ENCODE measurements around the gene PNMA6A. TPM values are rescaled to one million over a fixed set of nuclear protein-coding genes. Genes with fewer than 3 reads are reported as not detected.
"Not testable (repeated sequence)": the region's sequence is repeated elsewhere in the genome, so short reads cannot be mapped to it uniquely, and the experiment has no call there.

PNMA6A gene
- total and polyA plus RNA-seq, 12 donors: 0.51 to 4.5 (median 1.9) TPM

GRCh38 chrX:153074262-153074899, 2.1 kb downstream of the PNMA6A start:
- H3K36me3 ChIP-seq: no peaks in the 10 kb centered on the region
- H3K27me3 ChIP-seq: no peaks in the 10 kb centered on the region
- no peak for TF ChIP-seq CTCF (IDR thresholded peaks at IDR 0.05)
- no peaks in the 10 kb centered on the region for H3K9me3 ChIP-seq
- ATAC-seq (no peak), DNase-seq (no peak)
- no peak overlapping the region for H3K27ac ChIP-seq
- no peak overlapping the region for H3K4me3 ChIP-seq
- intact Hi-C loops (cut with DNase I): no loop called here
- WGBS, 2 donors: 84% methylated on average over 17 of the region's 24 CpGs
- no peaks in the 10 kb centered on the region for H3K4me1 ChIP-seq

GRCh38 chrX:153074935-153075334, 2.7 kb downstream of the PNMA6A start:
- Histone ChIP-seq H3K27ac (no peak overlapping the region), H3K9me3 (no peaks in the 10 kb centered on the region), H3K27me3 (no peaks in the 10 kb centered on the region), H3K4me1 (no peaks in the 10 kb centered on the region), H3K36me3 (no peaks in the 10 kb centered on the region), H3K4me3 (no peak overlapping the region)
- ATAC-seq (no peak), DNase-seq (no peak)
- no peak for TF ChIP-seq CTCF (IDR thresholded peaks at IDR 0.05)
- intact Hi-C loops (cut with DNase I): no loop called here
- 87 to 90% methylated on average over 9 to 11 of the region's 11 CpGs for WGBS, 2 donors

GRCh38 chrX:153075366-153075765, 3.1 kb downstream of the PNMA6A start:
- H3K4me3 ChIP-seq: no peak overlapping the region
- intact Hi-C loops (cut with DNase I): no loop called here
- ATAC-seq (no peak), DNase-seq (no peak)
- no peak for TF ChIP-seq CTCF (IDR thresholded peaks at IDR 0.05)
- no peaks in the 10 kb centered on the region for H3K9me3 ChIP-seq
- H3K27ac ChIP-seq: no peak overlapping the region
- no peaks in the 10 kb centered on the region for H3K4me1 ChIP-seq
- no peaks in the 10 kb centered on the region for H3K27me3 ChIP-seq
- no peaks in the 10 kb centered on the region for H3K36me3 ChIP-seq
- 89 to 93% methylated on average over 5 to 9 of the region's 14 CpGs for whole genome bisulfite sequencing, 2 donors

- H3K9me3 ChIP-seq; DNase-seq; H3K27ac ChIP-seq; H3K27me3 ChIP-seq; H3K36me3 ChIP-seq; H3K4me1 ChIP-seq; intact Hi-C loops (cut with DNase I); H3K4me3 ChIP-seq: not testable (repeated sequence)
- peak in 7 of 8 donors; percentile 35 to 90 (median 73) for ATAC-seq
- WGBS, 2 donors: no CpG with 5 or more reads among the region's 76 CpGs
Measured at GRCh38 chrX:153077437-153078135, 5.3 kb downstream of the PNMA6A start.

- not testable (repeated sequence) for H3K36me3 ChIP-seq, H3K4me3 ChIP-seq, H3K4me1 ChIP-seq, DNase-seq, H3K9me3 ChIP-seq, H3K27ac ChIP-seq
- peaks cover 0 to 11% (median 0%) of the 10 kb centered on the region in 7 donors for H3K27me3 ChIP-seq
- peak in 1 of 8 donors; percentile 20 for ATAC-seq
- 68 to 81% methylated on average over 3 to 9 of the region's 23 CpGs for WGBS, 2 donors
- intact Hi-C loops (cut with DNase I): loop anchor here in 1 of 10 donors (10.0 kb wide), 1 partner anchor 301 kb away; no protein-coding TSS in a partner anchor
Measured at GRCh38 chrX:153083238-153083923, 11.1 kb downstream of the PNMA6A start.

Measured in heart right ventricle (tissue), 16 donors.